Left lung (tissue), 10 donors: ENCODE data around the gene FBXO42. TPM values are rescaled to one million over a fixed set of nuclear protein-coding genes. Genes with fewer than 3 reads are reported as not detected.
A peak's percentile ranks its signal among the peaks of the same experiment; 100 is the strongest.

Source experiments
- ATAC-seq: fragments of 200-7000 bp; cut with Tn5 transposase; one replicate; pipeline ENCODE4 v1.9.1; 2020; ENCODE audit warnings: moderate library complexity
- DNase-seq, 4 donors: peaks; one replicate each; pipeline ENCODE4 v3.0.0-alpha.2; 2013 to 2020
- H3K27ac ChIP-seq, 2 donors: fragments of 200-600 bp; sonication (generic) in 1 of 2; one replicate each; pipeline versions ENCODE4 v1.5.0 to v1.8.0; 2020 to 2021
- H3K27me3 ChIP-seq, 2 donors: fragments of 200-600 bp; sonication (generic) in 1 of 2; one replicate each; pipeline versions ENCODE4 v1.5.0 to v1.8.0; 2020 to 2021
- H3K36me3 ChIP-seq, 2 donors: fragments of 200-600 bp; sonication (generic) in 1 of 2; one replicate each; pipeline versions ENCODE4 v1.5.0 to v1.8.0; 2020 to 2021
- H3K4me1 ChIP-seq, 2 donors: fragments of 200-600 bp; one replicate each; pipeline ENCODE4 v1.8.0; 2021
- H3K4me3 ChIP-seq, 2 donors: fragments of 200-600 bp; sonication (generic) in 1 of 2; one replicate each; pipeline versions ENCODE4 v1.5.0 to v1.8.0; 2020 to 2021; ENCODE audit warnings: mild to moderate bottlenecking in 1 of 2
- H3K9me3 ChIP-seq, 2 donors: fragments of 200-600 bp; sonication (generic) in 1 of 2; one replicate each; pipeline versions ENCODE4 v1.5.0 to v1.8.0; 2020 to 2021
- intact Hi-C, 2 donors: fragments of 100-400 bp; cut with DNase I; formaldehyde crosslinking; loops; one replicate each; pipeline versions ENCODE4 v1.11.2 to v1.14.2; 2022
- polyA plus RNA-seq, 6 donors: library from polyadenylated mRNA; unstranded; fragments of 120-200 nt; gene quantifications; one replicate each; pipeline ENCODE4 v1.2.1, GENCODE V29; 2013; ENCODE audit not compliant: insufficient read length in 6 of 6
- total RNA-seq, 2 donors: library from RNA; stranded (reverse); fragmentation: NEBNext Ultra II Directional; extraction: Animal tissue kit (Norgen Biotek cat#: 25700); gene quantifications; one replicate each; pipeline ENCODE4 v1.2.1, GENCODE V29; 2021
- TF ChIP-seq, protein P1 (sequence below), 2 donors: fragments of 200-600 bp; sonication (generic) in 1 of 2; IDR thresholded peaks; one replicate each; pipeline versions ENCODE4 v1.5.0 to v1.8.0; 2021; ENCODE audit warnings: antibody characterized with exemption in 2 of 2
- donor health status: DM: no; HTN: yes; CAD: no.
- donor health status: DM: no; HTN: no; CAD: no.

The FBXO42 gene
- total and polyA plus RNA-seq, 8 donors, result 18.8 to 22.4 (median 21.1) TPM

DNA sequence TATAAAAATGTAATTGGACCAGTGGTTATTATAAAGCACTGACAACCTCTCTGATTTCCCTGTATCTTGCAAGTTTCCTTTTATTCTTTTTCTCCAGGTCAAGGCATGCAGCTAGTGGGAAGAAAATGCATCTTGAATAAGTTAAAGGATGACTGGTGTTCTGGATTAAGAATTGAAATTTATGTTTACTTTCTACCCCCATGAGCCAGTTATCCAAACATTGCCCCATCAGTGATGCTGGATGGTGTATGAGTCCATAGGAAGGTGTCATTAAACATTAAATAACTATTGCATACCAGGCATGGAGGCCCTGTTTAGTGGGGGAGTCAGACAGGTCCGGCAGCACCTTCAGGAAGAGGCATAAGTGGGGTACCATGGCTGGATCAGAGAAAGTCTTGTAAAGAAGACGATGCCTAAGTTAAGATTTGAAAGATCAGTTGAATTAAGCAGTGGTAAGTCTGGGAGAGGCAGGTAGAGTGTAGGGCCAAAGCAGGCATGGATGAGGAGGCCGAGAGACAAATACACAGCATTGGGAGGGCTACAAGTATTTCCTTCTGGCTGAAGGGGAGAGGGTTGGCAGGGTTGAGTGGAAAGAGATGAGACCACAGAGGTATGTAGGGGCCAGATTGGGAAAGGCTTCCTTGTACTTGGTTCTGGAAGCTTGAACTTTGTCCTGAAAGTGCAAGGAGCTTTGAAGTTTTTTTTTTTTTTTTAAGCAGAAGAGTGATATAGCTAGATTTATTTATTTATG is 20.4 kb upstream of the FBXO42 start:
- no peak overlapping the region for H3K4me3 ChIP-seq
- no peak overlapping the region for H3K27ac ChIP-seq
- peaks cover 42 to 96% of the 10 kb centered on the region in 2 donors for H3K4me1 ChIP-seq
- ATAC-seq (no peak), DNase-seq (no peak)
- H3K9me3 ChIP-seq, result no peaks in the 10 kb centered on the region
- intact Hi-C loops, result no loop called here
- no peaks in the 10 kb centered on the region for H3K36me3 ChIP-seq
- TF ChIP-seq, protein P1, sequence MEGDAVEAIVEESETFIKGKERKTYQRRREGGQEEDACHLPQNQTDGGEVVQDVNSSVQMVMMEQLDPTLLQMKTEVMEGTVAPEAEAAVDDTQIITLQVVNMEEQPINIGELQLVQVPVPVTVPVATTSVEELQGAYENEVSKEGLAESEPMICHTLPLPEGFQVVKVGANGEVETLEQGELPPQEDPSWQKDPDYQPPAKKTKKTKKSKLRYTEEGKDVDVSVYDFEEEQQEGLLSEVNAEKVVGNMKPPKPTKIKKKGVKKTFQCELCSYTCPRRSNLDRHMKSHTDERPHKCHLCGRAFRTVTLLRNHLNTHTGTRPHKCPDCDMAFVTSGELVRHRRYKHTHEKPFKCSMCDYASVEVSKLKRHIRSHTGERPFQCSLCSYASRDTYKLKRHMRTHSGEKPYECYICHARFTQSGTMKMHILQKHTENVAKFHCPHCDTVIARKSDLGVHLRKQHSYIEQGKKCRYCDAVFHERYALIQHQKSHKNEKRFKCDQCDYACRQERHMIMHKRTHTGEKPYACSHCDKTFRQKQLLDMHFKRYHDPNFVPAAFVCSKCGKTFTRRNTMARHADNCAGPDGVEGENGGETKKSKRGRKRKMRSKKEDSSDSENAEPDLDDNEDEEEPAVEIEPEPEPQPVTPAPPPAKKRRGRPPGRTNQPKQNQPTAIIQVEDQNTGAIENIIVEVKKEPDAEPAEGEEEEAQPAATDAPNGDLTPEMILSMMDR (IDR thresholded peaks at IDR 0.05), result no peak
- no peaks in the 10 kb centered on the region for H3K27me3 ChIP-seq

- H3K27me3 ChIP-seq, result no peaks in the 10 kb centered on the region
- TF ChIP-seq, protein P1 (IDR thresholded peaks at IDR 0.05), result no peak
- peaks cover 39 to 89% of the 10 kb centered on the region in 2 donors for H3K4me1 ChIP-seq
- H3K36me3 ChIP-seq, result no peaks in the 10 kb centered on the region
- no peak overlapping the region for H3K4me3 ChIP-seq
- ATAC-seq (no peak), DNase-seq (no peak)
- H3K27ac ChIP-seq, result peak overlapping the region in 1 of 2 donors; percentile 62
- no peaks in the 10 kb centered on the region for H3K9me3 ChIP-seq
- intact Hi-C loops, result no loop called here
Observed at GRCh38 chr1:16371725-16372124, 19.4 kb upstream of the FBXO42 start.

- Histone ChIP-seq H3K27me3 (no peaks in the 10 kb centered on the region), H3K4me3 (no peak overlapping the region), H3K4me1 (peaks cover 26 to 88% of the 10 kb centered on the region in 2 donors), H3K9me3 (no peaks in the 10 kb centered on the region), H3K27ac (no peak overlapping the region), H3K36me3 (no peaks in the 10 kb centered on the region)
- TF ChIP-seq, protein P1 (IDR thresholded peaks at IDR 0.05), result no peak
- no peak for ATAC-seq
- intact Hi-C loops, result loop anchor here in 1 of 2 donors (10.0 kb wide), 1 partner anchor 295 kb away; the partner anchor contains the start of gene FAM131C
- DNase-seq, result no peak
Observed at GRCh38 chr1:16369821-16370220, 17.5 kb upstream of the FBXO42 start.

DNA sequence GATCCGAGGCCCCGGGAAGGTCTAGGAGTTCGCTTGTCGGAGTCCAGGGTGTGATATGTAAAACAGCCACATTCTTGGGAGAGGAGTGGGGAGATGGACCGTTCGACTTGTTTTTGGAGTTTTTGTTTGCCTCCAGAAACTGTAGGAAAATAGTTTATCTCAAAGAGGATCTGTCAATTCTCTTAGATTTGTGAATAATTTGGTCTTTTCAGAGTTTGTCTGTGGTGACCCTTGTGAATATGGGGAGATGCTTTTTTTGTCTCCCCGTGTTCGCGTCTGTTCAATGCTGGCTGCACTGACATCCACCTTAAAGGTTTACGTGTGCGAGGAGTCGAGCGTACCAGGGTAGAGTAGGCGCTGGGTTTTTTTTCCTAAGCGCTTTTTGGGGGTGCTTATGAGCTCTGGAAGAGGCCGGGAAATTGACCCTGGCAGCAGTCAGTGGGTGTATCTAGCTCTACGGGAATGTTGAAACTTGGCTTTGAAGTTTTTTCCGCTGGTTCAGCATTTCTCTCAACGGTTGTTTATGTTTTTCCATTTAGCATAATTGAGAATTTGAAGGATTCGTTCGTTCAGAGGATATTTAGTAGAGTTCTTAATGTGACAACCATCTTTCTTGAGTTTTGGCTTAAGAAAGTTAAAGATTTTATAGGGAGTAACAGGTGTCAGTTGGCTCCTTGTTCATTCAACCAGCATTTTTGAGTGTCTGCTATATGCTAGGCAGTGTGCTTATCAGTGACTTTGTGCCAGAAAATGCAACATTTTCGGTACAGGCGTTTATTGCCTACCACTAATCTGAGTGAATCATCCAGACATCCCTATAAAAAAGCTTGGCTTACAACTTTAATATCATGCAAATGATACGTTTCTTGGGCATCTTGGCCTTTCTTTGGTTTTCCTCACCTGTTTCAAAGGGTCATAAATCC is 15.9 kb upstream of the FBXO42 start:
- ATAC-seq (no peak), DNase-seq (peak in 1 of 4 donors; percentile 44)
- Histone ChIP-seq H3K4me1 (peaks cover 18 to 88% of the 10 kb centered on the region in 2 donors), H3K27ac (peak overlapping the region; percentile 96 to 98), H3K36me3 (no peaks in the 10 kb centered on the region), H3K9me3 (no peaks in the 10 kb centered on the region), H3K4me3 (peak overlapping the region; percentile 76 to 99), H3K27me3 (no peaks in the 10 kb centered on the region)
- TF ChIP-seq, protein P1 (IDR thresholded peaks at IDR 0.05), result no peak
- intact Hi-C loops, result loop anchor here in 1 of 2 donors (10.0 kb wide), 1 partner anchor 293 kb away; the partner anchor contains the start of gene FAM131C
